HG03342 (cell line): ENCODE data around the gene CFAP100.

Experiments
- ATAC-seq: cut with Tn5 transposase; IDR thresholded peaks from one replicate; pipeline ENCODE4 v1.9.1; 2021; ENCODE audit warnings: mild to moderate bottlenecking, moderate library complexity; ENCODE audit not compliant: unreplicated experiment

CFAP100 gene

GRCh38 chr3:126475413-126476114 is 80.9 kb downstream of the CFAP100 start, which contains the start of gene ZXDC:
ZXDC (minus strand) TSS chr3:126475891; CDS start chr3:126475865, 26 bp downstream.
- peak; percentile 74 for ATAC-seq

- ATAC-seq, result peak; percentile 32
Measured at GRCh38 chr3:126476166-126477060, 81.7 kb downstream of the CFAP100 start.

GRCh38 chr3:126477061-126477380 is 82.3 kb downstream of the CFAP100 start:
- ATAC-seq, result no peak

- ATAC-seq, result no peak
Measured at GRCh38 chr3:126478581-126479310, 84.0 kb downstream of the CFAP100 start.

GRCh38 chr3:126479642-126480041 is 84.9 kb downstream of the CFAP100 start:
- ATAC-seq, result no peak

- ATAC-seq, result no peak
Measured at GRCh38 chr3:126480206-126480605, 85.5 kb downstream of the CFAP100 start.

GRCh38 chr3:126480861-126481260 is 86.2 kb downstream of the CFAP100 start:
- ATAC-seq, result no peak

- ATAC-seq, result no peak
Measured at GRCh38 chr3:126481808-126482502, 87.2 kb downstream of the CFAP100 start.

GRCh38 chr3:126482503-126483255 is 88.0 kb downstream of the CFAP100 start:
- ATAC-seq, result no peak

- no peak for ATAC-seq
Measured at GRCh38 chr3:126483321-126483761, 88.6 kb downstream of the CFAP100 start.

GRCh38 chr3:126484148-126484547 is 89.4 kb downstream of the CFAP100 start:
- ATAC-seq, result no peak

GRCh38 chr3:126484662-126485061 is 90.0 kb downstream of the CFAP100 start:
- ATAC-seq, result no peak

GRCh38 chr3:126485176-126485897 is 90.6 kb downstream of the CFAP100 start:
- no peak for ATAC-seq

GRCh38 chr3:126485956-126486355 is 91.2 kb downstream of the CFAP100 start:
- ATAC-seq, result no peak
